Bronchial epithelial cell (primary cell): ENCODE results near the gene SVIL. TPM values are rescaled to one million over a fixed set of nuclear protein-coding genes. Genes with fewer than 3 reads are reported as not detected.
"Not testable (repeated sequence)": the region's sequence is repeated elsewhere in the genome, so short reads cannot be mapped to it uniquely, and the experiment has no call there.

ENCODE experiments used
- DNase-seq: peaks from one replicate; pipeline ENCODE4 v3.0.0-alpha.2; 2010; ENCODE audit warnings: low read depth
- FAIRE-seq: peaks from 2 replicates; lab custom pipeline; 2011; peaks lifted over from hg19 to GRCh38; lab: Jason Lieb, UNC
- H3K27me3 ChIP-seq: 2 replicates; pipeline ENCODE4 v1.5.1; 2011; ENCODE audit warnings: low read length; ENCODE audit not compliant: control insufficient read depth, insufficient read depth
- H3K36me3 ChIP-seq: 2 replicates; pipeline ENCODE4 v1.5.1; 2011; ENCODE audit warnings: low read length; ENCODE audit not compliant: control insufficient read depth, insufficient read depth
- H3K4me3 ChIP-seq: 2 replicates; pipeline ENCODE4 v1.5.1; 2011; ENCODE audit warnings: mild to moderate bottlenecking, low read depth, low read length, control low read depth
- CTCF ChIP-seq: IDR thresholded peaks from 2 replicates; pipeline ENCODE4 v1.5.1; 2011; ENCODE audit warnings: mild to moderate bottlenecking, moderate library complexity, low read length, control low read depth, inconsistent platforms; ENCODE audit not compliant: insufficient read depth, severe bottlenecking
- total RNA-seq: library from RNA; depleted of rRNA; stranded (reverse); fragments of >200 nt; gene quantifications from 2 replicates; pipeline ENCODE4 v1.2.1, GENCODE V29; 2014

The SVIL gene
- total RNA-seq, 1 donor from 2014 or later = 12.6 TPM

GRCh38 chr10:29450405-29450804, 184.4 kb downstream of the SVIL start:
- Histone ChIP-seq H3K4me3 (no peak overlapping the region), H3K27me3 (no peaks in the 10 kb centered on the region), H3K36me3 (peaks cover 2% of the 10 kb centered on the region)
- no peak for TF ChIP-seq CTCF
- DNase-seq (no peak), FAIRE-seq (no peak)

GRCh38 chr10:29448756-29449592, 185.8 kb downstream of the SVIL start:
- peak; percentile 49 for DNase-seq

GRCh38 chr10:29448125-29448524, 186.6 kb downstream of the SVIL start:
- no peak for DNase-seq
- H3K4me3 ChIP-seq = no peak overlapping the region
- no peaks in the 10 kb centered on the region for H3K27me3 ChIP-seq
- no peak for TF ChIP-seq CTCF
- peaks cover 2% of the 10 kb centered on the region for H3K36me3 ChIP-seq
- no peak for FAIRE-seq

More at GRCh38 chr10:29448756-29449592, 185.8 kb downstream of the SVIL start:
- H3K4me3 ChIP-seq, H3K27me3 ChIP-seq, H3K36me3 ChIP-seq: not testable (repeated sequence)
- FAIRE-seq = peak; percentile 92
- TF ChIP-seq CTCF = peak; percentile 81

GRCh38 chr10:29446327-29446726, 188.4 kb downstream of the SVIL start:
- Histone ChIP-seq H3K4me3 (no peak overlapping the region), H3K27me3 (no peaks in the 10 kb centered on the region), H3K36me3 (peaks cover 2% of the 10 kb centered on the region)
- FAIRE-seq (no peak), DNase-seq (no peak)
- TF ChIP-seq CTCF = no peak

- Histone ChIP-seq H3K36me3 (no peaks in the 10 kb centered on the region), H3K4me3 (no peak overlapping the region), H3K27me3 (no peaks in the 10 kb centered on the region)
- DNase-seq (peak; percentile 79), FAIRE-seq (no peak)
- no peak for TF ChIP-seq CTCF
Measured at GRCh38 chr10:29443745-29444523, 190.8 kb downstream of the SVIL start.
